Measurements from ENCODE around the gene TMEM182. TPM values are rescaled to one million over a fixed set of nuclear protein-coding genes. Genes with fewer than 3 reads are reported as not detected.

The TMEM182 gene
- total and polyA plus RNA-seq, 2 of the 4 experiments (the other 2 are of a cell fraction) = 1.3 to 1.4 TPM

GRCh38 chr2:102784940-102785339 lies 23.1 kb downstream of the TMEM182 start:
- Histone ChIP-seq H3K4ac (ENCODE audit: low read depth, low read length) (no peak overlapping the region), H3K9ac (ENCODE audit: low read depth, low read length) (no peak overlapping the region), H2BK5ac (ENCODE audit: low read depth, low read length, poor library complexity, severe bottlenecking) (no peak overlapping the region), H3K9me1 (ENCODE audit: insufficient read depth, low read length) (no peaks in the 10 kb centered on the region), H3K79me1 (ENCODE audit: low read depth in 1 of 2, low read length in 2 of 2) (no peaks in the 10 kb centered on the region), H2BK15ac (ENCODE audit: low read depth, low read length) (no peak overlapping the region), H4K91ac (ENCODE audit: insufficient read depth, low read depth, low read length) (no peak overlapping the region), H2AK9ac (replicated peaks; ENCODE audit: low read depth, low read length, poor library complexity) (no peak overlapping the region), H3K23ac (ENCODE audit: low read depth, low read length) (no peak overlapping the region), H3K27ac (ENCODE audit: insufficient read depth, low read length) (no peak overlapping the region), H3K4me3 (ENCODE audit: insufficient read depth, low read depth, low read length) (no peak overlapping the region), H3K4me2 (ENCODE audit: low read depth, low read length) (no peak overlapping the region), H4K20me1 (ENCODE audit: insufficient read depth, low read length) (no peaks in the 10 kb centered on the region), H4K8ac (ENCODE audit: low read depth in 2 of 2, low read length in 2 of 2) (no peak overlapping the region), H3K9me3 (ENCODE audit: control insufficient read depth, insufficient read depth, low read length) (no peaks in the 10 kb centered on the region), H4K5ac (ENCODE audit: low read depth, low read length) (no peak overlapping the region), H2AK5ac (ENCODE audit: low read depth, low read length) (no peak overlapping the region), H2BK120ac (ENCODE audit: low read depth, low read length) (no peak overlapping the region), H3K4me1 (ENCODE audit: control insufficient read depth, insufficient read depth, low read length) (peaks cover 5% of the 10 kb centered on the region; the same call in 1 of the 2 replicates), H3K36me3 (ENCODE audit: control insufficient read depth, insufficient read depth, low read length) (no peaks in the 10 kb centered on the region), H2BK20ac (ENCODE audit: low read depth, low read length) (no peak overlapping the region), H2AFZ (replicated peaks; ENCODE audit: low read length, poor library complexity) (no peak overlapping the region), H3K56ac (ENCODE audit: extremely low read depth, insufficient read depth, low read length) (no peak overlapping the region), H3K27me3 (ENCODE audit: control insufficient read depth, insufficient read depth, low read length) (peaks cover 3% of the 10 kb centered on the region; the same call in 1 of the 2 replicates), H3K14ac (replicated peaks; ENCODE audit: low read depth, low read length) (no peak overlapping the region), H3K18ac (ENCODE audit: low read depth, low read length) (no peak overlapping the region)
- BruUV-seq (replicated peaks) = no TSS peak
- intact Hi-C loops (cut with micrococcal nuclease) = no loop called here
- no peak for ATAC-seq (ENCODE audit: low read depth)
- TF ChIP-seq BHLHE40 (IDR thresholded peaks at IDR 0.05; ENCODE audit: low read depth, low read length) = no peak
- no peak for TF ChIP-seq RCOR1 (IDR thresholded peaks at IDR 0.05; ENCODE audit: insufficient replicate concordance, low read length)
- no peak for TF ChIP-seq CHD1 (IDR thresholded peaks at IDR 0.05; ENCODE audit: low read depth, low read length)
- no peak for TF ChIP-seq FOS (IDR thresholded peaks at IDR 0.05; ENCODE audit: low read depth, low read length)
- TF ChIP-seq POLR2A (IDR thresholded peaks at IDR 0.05; ENCODE audit: low read depth, low read length) = no peak
- no peak for TF ChIP-seq MXI1 (IDR thresholded peaks at IDR 0.05; ENCODE audit: borderline replicate concordance, low read depth, low read length)
- TF ChIP-seq NFE2L2 (IDR thresholded peaks at IDR 0.05; ENCODE audit: low read depth, low read length) = no peak
- no peak for TF ChIP-seq RFX5 (IDR thresholded peaks at IDR 0.05; ENCODE audit: low read depth, low read length)
- no peak for TF ChIP-seq RAD21 (IDR thresholded peaks at IDR 0.05; ENCODE audit: low read length)
- TF ChIP-seq SMC3 (IDR thresholded peaks at IDR 0.05; ENCODE audit: low read depth, low read length) = no peak
- in situ Hi-C loops (cut with MboI; ENCODE audit: low sequenced_read_pairs) = no loop called here
- WGBS, 2 experiments (ENCODE audit: extremely low coverage in 2 of 2, insufficient read length in 1 of 2) = 100% methylated on average over 2 of the region's 3 CpGs; no CpG with 5 or more reads in 1 of the 2 experiments
- ChIA-PET CTCF (no interaction called here), POLR2A (ENCODE audit: unreplicated experiment) (no interaction called here)
- dilution Hi-C loops (cut with HindIII; ENCODE audit: low sequenced_read_pairs, unreplicated experiment) = no loop called here
- DNase-seq = no peak

Data from IMR-90 (cell line).